A549 treated with ZK216348 at 1 μM for 4 hours (cell line): ENCODE data around the gene RTN4RL2. TPM values are rescaled to one million over a fixed set of nuclear protein-coding genes. Genes with fewer than 3 reads are reported as not detected.

Source experiments
- total RNA-seq: library from RNA; stranded (reverse); fragments of 200-300 nt; extraction: Qiagen RNA extraction; gene quantifications from 5 replicates; pipeline ENCODE4 v1.2.3, GENCODE V29; 2022; ENCODE audit warnings: low read depth

The RTN4RL2 gene
- total RNA-seq = 40.5 to 105 TPM (median 92.6 TPM) in 5 replicates

GRCh38 chr11:57460022-57460757, at the start of gene RTN4RL2:
RTN4RL2 (plus strand) TSS chr11:57460528; CDS start chr11:57460866, 338 bp downstream.

DNA sequence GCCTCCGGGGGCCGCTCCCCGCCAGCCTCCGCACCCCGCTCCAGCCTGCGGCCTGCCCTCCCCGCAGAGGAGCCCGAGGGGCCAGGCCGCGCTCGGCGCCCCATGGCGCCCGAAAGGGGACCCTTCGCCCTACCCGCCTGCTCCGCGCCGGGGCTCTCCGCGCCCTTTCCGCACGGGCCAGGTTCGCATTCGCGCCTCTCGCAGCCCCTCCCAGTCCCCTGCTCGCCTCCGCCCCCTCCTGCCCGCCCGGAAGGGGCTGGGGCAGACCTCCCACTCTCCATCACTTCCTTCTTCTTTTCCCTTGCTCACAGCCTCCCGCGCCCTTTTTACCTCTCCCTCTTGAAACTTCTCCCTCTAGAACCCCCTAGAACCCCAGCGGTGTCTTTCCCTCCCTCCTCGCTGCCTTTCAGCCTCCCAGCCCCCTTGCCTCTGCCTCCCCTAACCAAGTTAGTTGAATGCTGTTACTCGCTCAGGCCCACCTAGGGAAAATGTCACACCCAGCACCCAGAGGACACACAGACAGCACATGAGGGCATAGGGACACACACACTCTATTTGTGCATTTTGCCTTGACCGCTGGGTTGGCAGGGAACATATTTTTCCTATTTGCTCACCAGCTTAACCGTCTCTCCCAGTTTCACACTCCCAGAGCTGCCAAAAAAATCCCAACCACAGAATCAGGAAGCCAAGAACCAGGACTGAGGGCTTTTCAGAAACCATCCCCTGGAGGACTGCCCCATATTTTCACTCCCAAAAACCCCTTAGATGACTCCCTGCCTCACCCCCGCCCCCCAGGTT, 33.2 kb upstream of the RTN4RL2 start, which contains the start of gene SLC43A3:
Gene SLC43A3, minus strand, starts transcription at position 193 of the 798 bp plus-strand sequence. CDS start 949 bp downstream, outside the sequence.

GRCh38 chr11:57515332-57516060, 55.2 kb downstream of the RTN4RL2 start, which contains the start of gene SLC43A1:
SLC43A1 (minus strand) TSS chr11:57515702; CDS start chr11:57514111, 1,591 bp downstream.

Other genes with a start within 250 kb of the RTN4RL2 start
- not detected in 5 replicates for gene APLNR, start 223.3 kb upstream of the RTN4RL2 start, total RNA-seq
- 56.8 to 94.4 TPM (median 86.4 TPM) in 5 replicates for gene TNKS1BP1, start 135.6 kb upstream of the RTN4RL2 start, total RNA-seq
- 215 to 266 TPM (median 242 TPM) in 5 replicates for gene SSRP1, start 124.6 kb upstream of the RTN4RL2 start, total RNA-seq
- gene P2RX3, start 122.2 kb upstream of the RTN4RL2 start, total RNA-seq = 0.19 to 0.31 TPM (median 0.22 TPM) in 4 of 5 replicates, not detected in the other
- not detected in 5 replicates for gene PRG3, start 79.4 kb upstream of the RTN4RL2 start, total RNA-seq
- not detected in 5 replicates for gene PRG2, start 69.9 kb upstream of the RTN4RL2 start, total RNA-seq
- gene SLC43A3, start 33.4 kb upstream of the RTN4RL2 start, total RNA-seq = 0.38 to 0.75 TPM (median 0.53 TPM) in 5 replicates
- gene SLC43A1, start 55.2 kb downstream of the RTN4RL2 start, total RNA-seq = 2.1 to 3.7 TPM (median 2.9 TPM) in 5 replicates
- gene TIMM10, start 70.2 kb downstream of the RTN4RL2 start, total RNA-seq = 147 to 188 TPM (median 152 TPM) in 5 replicates
- not detected in 5 replicates for gene SMTNL1, start 77.1 kb downstream of the RTN4RL2 start, total RNA-seq
- gene UBE2L6, start 107.1 kb downstream of the RTN4RL2 start, total RNA-seq = 31.1 to 38.6 TPM (median 35.6 TPM) in 5 replicates
- 0.21 to 0.85 TPM (median 0.42 TPM) in 5 replicates for gene SERPING1, start 137.2 kb downstream of the RTN4RL2 start, total RNA-seq
- 0.27 to 0.62 TPM (median 0.33 TPM) in 5 replicates for gene YPEL4, start 189.4 kb downstream of the RTN4RL2 start, total RNA-seq
- 27.6 to 32.1 TPM (median 28.8 TPM) in 5 replicates for gene CLP1, start 197.2 kb downstream of the RTN4RL2 start, total RNA-seq
- gene ZDHHC5, start 207.6 kb downstream of the RTN4RL2 start, total RNA-seq = 69.4 to 79.6 TPM (median 72.6 TPM) in 5 replicates